ENCODE results near the gene DOK4.
"Not testable (repeated sequence)": the region's sequence is repeated elsewhere in the genome, so short reads cannot be mapped to it uniquely, and the experiment has no call there.

The DOK4 gene

DNA sequence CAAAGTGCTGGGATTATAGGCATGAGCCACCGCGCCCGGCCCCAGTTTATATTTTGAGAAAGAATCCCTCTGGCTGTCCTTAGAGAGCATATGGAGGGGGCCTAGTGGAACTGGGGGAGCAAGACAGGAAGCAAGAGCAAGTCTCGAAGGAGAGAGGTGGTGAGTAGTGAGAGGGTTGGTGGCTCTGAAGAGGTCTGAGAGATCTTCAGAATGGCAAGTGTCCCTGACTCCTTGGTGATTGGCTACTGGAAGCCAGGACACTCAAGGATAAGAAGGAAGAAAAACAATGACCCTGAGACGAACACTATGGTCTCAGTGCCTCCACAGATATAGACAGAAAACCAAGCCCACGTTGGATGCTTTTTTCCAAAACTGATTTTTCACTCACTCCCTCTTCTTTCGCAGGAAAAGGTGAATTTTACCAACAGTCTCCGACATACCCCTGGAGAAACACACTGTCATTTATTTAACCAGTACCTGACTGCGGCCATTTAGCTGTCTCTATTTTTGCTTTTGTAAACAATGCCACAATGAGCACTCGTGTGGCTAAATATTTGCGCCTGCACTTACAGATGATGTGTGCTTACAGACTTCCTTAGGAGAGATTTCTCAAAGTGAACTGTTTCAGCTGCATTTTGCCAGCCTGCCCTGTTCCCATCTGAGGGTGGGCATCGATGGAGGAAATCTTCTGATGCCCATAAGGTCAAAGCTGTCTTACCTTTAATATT lies 15.9 kb upstream of the DOK4 start:
- no peak for DNase-seq (ENCODE audit: low read depth, low spot score)

- DNase-seq (ENCODE audit: low read depth, low spot score): no peak
Measured at GRCh38 chr16:57501492-57501891, 15.2 kb upstream of the DOK4 start.

GRCh38 chr16:57500578-57501111 lies 14.4 kb upstream of the DOK4 start:
- DNase-seq (ENCODE audit: low read depth, low spot score): peak; percentile 90

- DNase-seq (ENCODE audit: low read depth, low spot score): not testable (repeated sequence)
Measured at GRCh38 chr16:57499941-57500340, 13.6 kb upstream of the DOK4 start.

DNA sequence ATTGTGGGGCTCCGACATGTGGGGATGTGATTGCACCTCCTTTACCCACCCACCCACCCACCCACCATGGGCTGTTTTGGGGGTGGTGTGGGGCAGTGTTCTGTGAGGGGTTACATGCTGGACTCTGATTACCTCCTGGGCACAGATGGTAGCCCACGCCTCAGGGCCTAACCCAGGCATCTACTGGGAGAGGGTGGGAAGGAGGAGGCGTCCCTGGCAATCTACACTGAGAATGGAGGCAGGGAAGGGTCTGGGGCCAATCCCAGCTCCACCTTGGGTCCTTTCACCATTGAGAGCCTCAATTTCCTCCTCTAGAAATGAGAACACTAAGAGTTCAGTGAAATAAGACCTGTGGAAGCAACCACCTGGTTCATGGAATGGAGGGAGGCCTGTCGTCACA lies 11.7 kb upstream of the DOK4 start:
- no peak for DNase-seq (ENCODE audit: low read depth, low spot score)

- DNase-seq (ENCODE audit: low read depth, low spot score): no peak
Measured at GRCh38 chr16:57497121-57497520, 10.8 kb upstream of the DOK4 start.

DNA sequence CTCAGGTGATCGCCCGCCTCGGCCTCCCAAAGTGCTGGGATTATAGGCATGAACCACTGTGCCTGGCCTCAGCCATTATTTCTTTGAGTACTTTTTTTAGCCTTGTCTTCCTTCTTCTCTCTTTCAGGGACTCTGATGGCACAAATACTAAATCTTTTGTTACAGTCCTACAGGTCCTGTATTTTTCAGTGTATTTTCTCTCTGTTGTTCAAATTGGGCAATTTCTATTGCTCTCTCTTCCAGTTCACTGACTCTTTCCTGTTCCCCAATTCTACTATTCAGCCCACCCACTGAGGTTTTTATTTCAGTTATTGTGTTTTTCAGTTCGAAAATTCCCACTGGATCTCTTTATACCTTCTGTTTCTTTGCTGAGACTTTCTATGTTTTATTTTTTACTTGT lies 7.5 kb upstream of the DOK4 start:
- DNase-seq (ENCODE audit: low read depth, low spot score): no peak

GRCh38 chr16:57489229-57489628 lies 2.9 kb upstream of the DOK4 start:
- no peak for DNase-seq (ENCODE audit: low read depth, low spot score)

DNA sequence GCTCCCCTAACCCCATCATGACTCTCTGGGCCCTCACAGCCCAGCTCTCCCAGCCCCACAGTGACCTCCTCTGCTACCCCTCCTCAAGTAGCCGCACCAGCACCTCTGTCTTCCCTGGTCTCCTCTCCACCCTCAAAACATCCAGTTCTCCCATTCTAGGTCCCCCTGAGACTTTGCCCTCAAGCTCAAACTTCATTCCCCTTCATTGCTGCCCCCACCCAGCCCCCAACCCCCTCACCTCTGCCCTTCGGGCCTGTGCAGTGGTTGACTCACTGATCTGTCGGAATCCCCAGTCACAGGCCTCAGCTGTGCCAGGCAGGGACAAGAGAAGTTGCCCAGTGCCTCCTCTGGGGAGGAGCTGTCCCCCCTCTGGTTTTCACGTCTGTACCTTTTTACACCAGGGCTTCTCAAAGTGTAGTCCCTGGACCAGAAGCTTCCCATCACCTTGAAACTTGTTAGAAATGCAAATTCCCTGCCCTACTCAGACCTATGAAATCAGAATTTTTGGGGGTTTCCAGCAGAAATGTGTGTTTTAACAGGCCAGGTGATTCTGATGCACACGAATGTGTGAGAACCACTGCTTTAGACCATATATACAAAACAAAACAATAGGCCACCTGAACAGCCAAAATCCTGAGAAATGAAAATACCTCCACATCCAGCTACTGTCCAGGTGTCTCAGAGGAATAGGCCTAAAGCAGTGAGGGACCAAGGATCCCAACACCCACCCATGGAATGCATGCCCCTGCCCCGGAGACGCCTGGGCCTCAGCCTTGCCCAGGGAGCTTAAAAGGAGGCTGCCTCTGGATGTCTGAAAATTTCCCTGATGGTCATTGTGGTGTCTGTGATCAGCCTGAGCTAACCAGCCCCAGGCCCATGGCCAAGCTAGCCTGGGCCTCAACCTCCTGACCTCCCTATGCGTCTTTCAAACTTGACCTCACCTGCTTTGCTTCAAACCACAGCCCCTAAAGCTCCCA lies 853 bp upstream of the DOK4 start:
- DNase-seq (ENCODE audit: low read depth, low spot score): no peak

DNA sequence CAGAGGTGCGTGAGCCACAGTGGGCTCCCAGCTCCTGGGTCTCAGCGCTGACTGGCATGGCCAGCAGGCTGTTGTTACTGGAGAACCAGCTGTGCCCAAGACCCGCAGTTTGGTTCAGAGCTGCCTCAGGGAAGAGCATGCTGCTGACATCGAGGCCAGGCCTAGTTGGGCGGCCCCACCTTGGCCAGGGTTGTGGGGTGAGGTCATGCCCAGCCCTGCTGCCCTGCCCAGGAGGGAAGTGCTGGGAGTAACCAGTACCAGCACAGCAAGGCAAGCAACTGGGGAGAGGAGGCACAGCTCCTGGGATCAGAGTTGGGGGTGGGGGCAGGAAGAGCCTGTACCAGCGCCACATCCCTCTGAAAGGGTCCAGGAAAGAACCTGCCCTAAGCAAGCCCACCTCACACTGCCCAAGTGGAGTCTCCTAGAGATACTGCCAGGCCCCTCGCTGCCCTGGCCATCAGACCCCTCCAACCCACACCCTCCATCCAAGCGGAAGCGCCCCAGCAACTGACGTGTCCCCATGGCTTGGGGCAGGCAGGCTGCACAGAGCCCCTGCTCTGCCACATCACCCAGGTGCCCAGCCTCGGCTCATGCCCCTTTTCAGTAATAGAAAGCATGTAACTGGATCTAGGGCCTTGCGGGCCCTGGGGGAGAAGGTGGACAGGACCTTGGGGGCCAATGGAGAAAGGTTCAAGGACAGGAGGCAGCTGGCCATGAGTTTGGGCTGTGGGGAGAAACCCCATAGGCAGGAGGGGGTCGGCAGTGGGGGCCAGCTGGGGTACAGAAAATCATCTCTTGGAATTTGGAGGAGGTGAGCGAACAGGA lies 990 bp downstream of the DOK4 start:
- no peak for DNase-seq (ENCODE audit: low read depth, low spot score)

- no peak for DNase-seq (ENCODE audit: low read depth, low spot score)
Measured at GRCh38 chr16:57484515-57485005, 1.7 kb downstream of the DOK4 start.

DNA sequence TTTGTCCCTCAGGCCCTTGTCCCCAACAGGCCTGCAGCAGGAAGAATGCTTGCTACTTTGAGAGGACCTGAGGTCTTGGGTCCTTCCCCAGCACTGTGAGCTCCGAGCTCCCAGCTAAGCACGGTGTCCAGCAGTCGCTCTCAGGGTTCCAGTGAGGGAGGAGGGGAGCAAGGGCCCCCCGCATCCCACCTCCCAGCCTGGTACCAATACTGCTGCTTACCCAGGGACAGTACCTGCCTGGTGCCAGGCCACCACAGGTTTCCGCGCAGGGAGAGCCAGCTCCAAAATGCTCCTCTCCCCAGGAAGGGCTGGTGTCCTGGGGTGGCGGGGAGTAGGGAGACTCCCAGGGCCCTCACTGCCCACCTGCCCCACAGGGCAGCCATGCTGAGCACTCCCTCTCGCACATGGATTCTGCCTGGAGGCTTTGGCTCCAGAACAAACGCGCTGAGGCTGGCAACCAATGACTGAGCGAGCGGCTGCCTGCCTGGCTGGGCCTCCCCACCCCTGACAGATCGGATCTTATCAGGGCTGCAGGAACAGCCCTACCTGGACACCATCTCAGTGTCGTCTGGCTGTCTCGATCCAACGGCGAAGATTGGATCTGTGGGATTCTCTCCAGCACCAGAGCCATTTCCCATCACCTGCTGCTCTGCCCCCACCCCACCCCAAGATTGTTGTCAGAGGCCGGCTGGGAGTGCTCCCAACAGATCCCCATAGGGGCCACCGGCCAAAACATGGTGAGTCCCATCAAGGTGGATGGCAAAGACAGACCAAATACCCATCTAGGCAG lies 2.4 kb downstream of the DOK4 start:
- peak; percentile 83 for DNase-seq (ENCODE audit: low read depth, low spot score)

GRCh38 chr16:57482845-57483545 lies 3.3 kb downstream of the DOK4 start:
- DNase-seq (ENCODE audit: low read depth, low spot score): no peak

GRCh38 chr16:57481421-57481820 lies 4.9 kb downstream of the DOK4 start:
- DNase-seq (ENCODE audit: low read depth, low spot score): no peak

GRCh38 chr16:57480754-57481230 lies 5.5 kb downstream of the DOK4 start:
- DNase-seq (ENCODE audit: low read depth, low spot score): no peak

GRCh38 chr16:57479976-57480753 lies 6.1 kb downstream of the DOK4 start:
- DNase-seq (ENCODE audit: low read depth, low spot score): peak; percentile 74

GRCh38 chr16:57479205-57479975 lies 6.9 kb downstream of the DOK4 start:
- peak; percentile 81 for DNase-seq (ENCODE audit: low read depth, low spot score)
